SIG-M5 (cell line): Measurements from ENCODE around the gene CEP120.
"Not testable (repeated sequence)": the region's sequence is repeated elsewhere in the genome, so short reads cannot be mapped to it uniquely, and the experiment has no call there.

Experiments
- DNase-seq: peaks from one replicate; lab custom pipeline; 2025; lab: John Stamatoyannopoulos, UW

Gene CEP120

DNA sequence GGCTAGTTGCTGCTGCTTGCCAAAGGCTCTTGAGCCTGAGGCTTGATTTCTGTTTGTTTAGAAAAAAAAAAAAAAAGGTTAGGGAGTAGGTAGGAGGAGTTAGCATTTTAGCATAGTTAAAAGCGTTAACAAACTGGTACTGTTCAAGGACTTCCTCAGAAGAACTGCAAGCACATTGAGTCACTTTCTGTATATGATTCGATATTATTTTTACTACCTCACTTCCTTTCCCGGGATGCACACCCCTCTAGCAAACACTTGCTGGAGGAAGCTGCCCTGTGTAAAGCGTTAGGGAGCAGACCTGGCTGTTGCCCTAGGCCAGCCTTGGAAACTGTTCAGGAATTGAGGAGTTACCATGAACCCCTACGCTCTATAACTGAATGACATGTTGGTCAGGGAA, 15.7 kb upstream of the CEP120 start:
- DNase-seq = no peak

DNA sequence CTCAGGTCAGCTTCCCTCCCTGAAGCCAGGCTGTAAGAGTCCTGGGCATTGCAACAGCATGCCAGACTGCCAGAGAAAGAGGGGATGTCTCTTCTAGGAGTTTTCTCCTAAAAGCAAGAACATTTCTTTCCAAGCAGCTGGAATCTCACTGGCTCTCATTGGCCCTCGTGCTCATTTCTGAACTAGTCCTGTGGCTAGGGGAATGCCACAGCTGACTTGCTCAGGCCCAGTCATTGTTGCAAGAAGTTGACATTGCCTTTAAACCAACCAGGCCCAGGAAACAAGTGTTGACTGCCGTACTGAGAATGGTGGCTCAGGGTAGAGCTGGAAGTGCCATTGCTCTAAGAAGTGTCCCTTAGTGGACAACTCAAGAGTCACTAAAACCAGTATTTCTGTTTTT, 15.0 kb upstream of the CEP120 start:
- no peak for DNase-seq

DNA sequence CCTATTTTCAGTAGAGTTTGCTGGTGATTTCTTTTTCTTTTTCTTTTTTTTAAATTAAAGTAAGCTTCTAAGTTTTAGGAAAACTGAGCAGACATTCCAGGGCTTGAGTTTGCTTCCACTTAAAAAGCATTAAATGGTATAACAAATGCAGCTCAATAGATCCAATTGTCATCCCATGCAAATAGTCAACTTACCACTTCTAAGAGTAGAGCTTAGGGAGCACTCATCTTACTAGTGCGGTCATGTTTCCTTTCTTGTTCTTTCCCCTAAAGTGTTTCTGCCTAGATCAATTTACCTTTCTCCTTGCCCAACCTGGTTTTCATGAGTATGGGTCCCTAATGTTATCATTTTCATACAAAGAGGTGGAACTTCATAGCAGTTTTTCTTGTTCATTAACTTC, 13.0 kb upstream of the CEP120 start:
- no peak for DNase-seq

DNA sequence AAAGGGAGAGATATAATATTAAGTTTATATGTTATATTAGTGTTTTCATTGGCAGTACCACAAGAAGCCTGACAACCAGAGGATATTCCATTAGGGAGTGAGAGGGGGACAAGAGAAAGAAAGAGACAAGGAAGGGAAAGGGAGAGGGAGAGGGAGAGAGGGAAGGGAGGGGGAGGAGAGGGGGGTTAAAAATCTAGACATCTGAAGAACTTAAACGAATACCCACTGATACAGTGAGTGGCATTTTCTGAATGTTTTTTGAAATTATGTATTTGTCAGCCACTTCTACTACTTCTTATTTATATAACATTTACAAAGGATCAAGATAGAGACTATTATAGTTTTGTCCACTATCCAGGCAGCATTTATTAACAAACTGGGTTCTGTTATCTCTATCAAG, 11.6 kb upstream of the CEP120 start:
- no peak for DNase-seq

DNA sequence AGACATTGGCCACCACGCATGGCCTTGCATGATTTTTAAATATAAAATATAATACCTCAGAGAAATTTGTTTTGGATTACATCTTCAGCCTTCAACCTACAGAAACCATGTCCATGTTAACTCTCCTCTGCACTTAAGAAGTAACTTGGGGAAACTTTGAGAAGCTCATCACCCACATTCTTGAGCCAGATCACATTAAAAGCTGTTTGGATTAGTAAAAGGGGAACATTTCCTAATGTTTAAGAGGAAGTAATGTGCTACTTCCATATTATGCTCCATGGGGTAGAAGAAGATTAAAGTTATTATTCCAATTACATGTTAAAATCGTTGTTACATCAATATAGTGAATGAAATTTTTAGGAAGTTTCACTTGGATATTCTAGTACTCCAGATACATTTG, 10.4 kb upstream of the CEP120 start:
- no peak for DNase-seq

DNA sequence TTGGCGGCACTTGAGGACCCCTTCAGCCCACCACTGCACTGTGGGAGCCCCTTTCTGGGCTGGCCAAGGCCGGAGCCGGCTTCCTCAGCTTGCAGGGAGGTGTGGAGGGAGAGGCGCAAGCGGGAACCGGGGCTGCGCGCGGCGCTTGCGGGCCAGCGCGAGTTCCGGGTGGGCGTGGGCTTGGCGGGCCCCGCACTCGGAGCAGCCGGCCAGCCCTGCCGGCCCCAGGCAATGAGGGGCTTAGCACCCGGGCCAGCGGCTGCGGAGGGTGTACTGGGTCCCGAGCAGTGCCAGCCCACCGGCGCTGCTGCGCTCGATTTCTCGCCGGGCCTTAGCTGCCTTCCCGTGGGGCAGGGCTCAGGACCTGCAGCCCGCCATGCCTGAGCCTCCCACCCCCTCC, 7.2 kb upstream of the CEP120 start:
- not testable (repeated sequence) for DNase-seq

DNA sequence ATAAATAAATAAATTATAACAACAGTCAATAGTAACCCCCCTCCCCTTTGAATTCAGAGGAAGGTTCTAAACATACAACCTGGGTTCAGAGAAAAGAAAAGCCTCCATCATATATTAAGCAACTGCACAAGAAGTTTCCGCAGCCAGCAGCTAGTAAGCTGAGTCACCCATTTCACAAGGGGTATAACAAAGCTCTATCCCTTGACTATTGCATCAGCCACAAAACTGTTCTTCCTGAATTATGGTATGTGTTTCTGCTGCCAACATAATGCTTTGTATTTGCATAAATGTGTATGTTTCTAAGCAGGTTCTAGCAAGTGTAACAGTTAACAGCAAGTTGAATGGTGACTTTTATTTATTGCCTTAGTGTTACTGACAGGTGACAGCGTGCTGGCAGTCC, 6.8 kb upstream of the CEP120 start:
- DNase-seq = peak; percentile 94

DNA sequence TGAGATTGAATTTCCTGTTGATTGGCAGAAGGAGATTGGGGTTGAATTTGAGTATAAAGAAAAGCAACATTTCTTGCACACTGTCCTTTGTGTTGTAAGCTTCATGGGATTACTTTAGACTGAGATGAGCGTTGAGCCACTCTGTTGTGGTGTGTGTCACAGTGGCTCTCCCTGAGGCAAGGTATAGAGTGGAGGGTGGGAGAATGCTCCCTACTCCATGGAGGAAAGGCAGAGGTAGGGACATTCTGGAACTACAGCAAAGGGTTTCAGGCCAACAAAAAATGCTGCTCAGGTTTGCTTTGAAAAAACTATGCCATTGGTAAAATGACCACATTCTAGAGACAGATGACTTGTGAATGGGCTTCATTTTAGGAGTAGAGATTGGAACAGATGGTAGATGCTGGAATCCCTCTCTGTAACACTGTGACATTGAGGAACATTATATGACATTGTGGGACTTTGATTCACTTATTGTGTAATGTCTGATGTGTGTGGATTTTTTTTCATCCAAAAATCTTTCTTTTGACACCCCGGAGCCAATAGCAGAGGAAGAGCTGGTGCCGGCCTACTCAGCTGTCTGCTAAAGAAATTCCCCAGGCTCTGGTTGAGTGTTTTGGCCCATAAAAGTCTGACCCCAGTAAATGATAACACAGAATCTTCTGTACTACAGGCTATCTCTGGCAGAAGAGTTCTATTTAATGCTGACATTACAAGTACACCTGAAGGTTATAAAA, 6.2 kb upstream of the CEP120 start:
- DNase-seq = no peak

DNA sequence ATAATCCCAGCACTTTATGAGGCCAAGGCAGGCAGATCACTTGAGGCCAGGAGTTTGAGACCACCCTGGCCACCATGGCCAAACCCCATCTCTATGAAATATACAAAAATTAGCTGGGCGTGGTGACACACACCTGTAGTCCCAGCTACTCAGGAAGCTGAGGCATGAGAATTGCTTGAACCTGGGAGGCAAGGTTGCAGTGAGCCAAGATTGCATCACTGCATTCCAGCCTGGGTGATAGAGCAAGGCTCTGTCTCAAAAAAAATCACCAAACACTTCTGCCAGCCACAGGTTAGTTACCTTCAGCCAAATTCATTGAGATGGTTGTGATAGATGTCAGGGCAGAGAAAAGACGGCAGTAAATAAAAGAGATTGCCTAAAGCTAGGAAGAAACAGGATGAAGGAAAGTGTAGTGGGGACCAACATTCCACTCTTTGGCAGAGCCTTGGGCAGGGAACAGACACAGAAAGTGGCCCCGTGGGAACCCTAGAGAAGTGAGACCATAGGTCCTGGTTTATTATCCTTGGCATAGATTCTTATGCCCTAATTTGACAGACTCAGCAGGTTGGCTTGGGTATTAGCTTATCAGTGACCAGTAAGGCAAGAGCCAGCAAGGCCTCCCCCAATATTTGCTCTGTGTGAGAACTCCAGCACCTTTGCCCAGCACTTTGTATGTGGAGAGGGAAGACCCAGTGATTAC, 5.5 kb upstream of the CEP120 start:
- DNase-seq = no peak

DNA sequence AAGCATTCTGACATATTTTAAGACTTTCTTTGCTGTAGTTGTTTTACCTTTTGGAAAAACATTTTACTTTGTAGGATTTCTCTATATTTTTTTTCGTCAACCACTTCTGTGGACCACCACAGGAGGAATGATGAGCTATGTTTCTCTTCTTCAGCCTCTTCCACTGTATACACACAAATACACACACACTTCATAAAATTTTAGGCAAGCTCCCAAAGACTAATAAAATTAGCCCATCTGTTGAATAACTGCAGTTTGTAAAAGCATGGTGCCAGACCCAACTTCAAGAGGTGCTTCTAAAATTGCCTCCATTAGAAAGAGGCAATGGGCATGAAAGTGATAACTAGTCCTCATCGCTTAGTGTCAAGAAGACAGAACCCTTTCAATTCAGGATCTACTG, 4.1 kb upstream of the CEP120 start:
- DNase-seq = no peak

DNA sequence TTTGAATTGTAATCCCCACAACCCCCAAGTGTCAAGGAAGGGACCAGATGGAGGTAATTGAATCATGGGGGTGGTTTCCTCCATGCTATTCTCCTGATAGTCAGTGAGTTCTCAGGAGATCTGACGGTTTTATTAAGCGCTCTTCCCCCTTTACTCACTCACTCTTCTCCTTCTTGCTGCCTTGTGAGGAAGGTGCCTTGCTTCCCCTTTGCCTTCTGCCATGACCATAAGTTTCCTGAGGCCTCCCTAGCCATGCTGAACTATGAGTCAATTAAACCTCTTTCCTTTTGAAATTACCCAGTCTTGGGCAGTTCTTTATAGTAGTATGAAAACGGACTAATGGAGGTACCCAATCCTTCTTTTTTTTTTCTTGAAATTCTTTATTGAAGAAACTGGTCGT, 2.2 kb upstream of the CEP120 start:
- DNase-seq = no peak

DNA sequence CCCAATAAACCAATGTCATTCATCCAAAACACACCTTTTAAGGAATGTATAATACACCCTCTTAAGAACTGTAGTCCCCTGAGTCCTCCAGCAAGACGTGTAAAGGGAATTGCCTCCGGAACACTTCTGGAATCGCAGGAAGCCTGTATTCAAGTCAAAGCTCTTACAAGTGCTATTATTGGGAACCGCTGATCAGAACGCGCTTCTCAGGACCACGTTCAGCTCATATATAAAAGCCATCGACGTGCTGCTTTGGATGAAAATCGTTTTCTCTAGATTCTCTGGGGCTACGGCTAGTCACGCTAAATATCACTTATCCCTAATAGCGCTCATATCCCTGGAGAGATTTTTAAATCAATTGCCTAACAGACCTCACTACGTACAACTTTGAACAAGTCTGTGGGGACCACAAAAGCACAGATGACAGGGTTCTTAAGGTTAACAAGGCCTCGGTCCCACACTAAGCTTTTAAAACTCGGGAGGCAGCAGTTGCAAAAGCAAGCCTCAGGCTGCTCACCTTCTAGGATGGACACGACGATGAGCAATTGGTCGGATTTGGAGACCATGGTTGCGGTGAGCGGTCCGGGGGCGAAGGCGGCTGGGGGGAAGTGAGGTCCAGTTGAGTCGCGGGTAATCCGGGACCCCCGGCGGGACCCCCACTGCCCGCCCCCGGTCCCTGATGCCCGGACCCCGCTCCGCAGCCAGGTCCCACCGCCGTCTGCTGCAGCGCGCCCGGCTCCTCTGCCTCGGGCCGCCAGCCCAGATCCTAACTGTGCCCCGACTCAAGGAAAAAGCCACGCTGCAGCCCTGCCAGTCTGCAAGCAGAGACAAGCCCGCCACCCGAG, 548 bp downstream of the CEP120 start:
- no peak for DNase-seq

DNA sequence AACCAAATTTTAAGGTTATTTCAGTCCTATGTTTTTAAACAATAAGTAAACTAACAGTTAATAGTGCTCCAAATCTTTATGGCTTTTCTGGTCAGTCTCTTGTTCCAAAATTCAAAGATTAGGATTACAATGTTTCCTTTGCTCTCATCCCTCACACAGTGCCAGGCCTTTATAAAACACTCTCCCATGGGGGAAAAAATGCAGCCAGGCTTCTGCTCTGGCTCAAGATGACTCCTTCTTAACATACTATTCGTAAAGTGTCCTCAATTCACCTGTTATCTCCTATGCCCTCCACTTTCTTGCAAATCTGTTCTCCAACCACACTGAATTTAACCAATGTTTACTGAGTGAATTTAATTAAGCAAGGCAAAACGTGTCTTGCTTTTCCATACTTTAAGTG, 1.4 kb downstream of the CEP120 start:
- DNase-seq = no peak

DNA sequence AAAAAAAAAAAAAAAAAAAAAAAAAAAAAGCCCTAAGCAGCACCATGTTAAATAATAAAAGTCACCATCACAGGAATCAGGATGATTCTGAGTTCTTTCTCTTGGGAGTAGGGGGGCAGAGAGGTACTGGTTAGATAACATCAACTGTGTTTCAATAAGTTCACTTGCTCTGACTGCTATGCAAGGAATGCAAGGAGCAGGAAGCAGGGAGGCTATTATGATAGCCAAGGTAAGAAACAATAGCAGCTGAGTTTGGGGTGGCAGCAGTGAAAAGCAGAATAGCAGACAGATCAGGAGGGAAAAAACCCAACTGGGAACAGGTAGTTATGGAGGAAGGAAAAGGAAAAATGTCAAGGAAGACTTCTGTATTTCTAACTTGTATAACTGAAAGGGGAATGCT, 8.2 kb downstream of the CEP120 start:
- no peak for DNase-seq

DNA sequence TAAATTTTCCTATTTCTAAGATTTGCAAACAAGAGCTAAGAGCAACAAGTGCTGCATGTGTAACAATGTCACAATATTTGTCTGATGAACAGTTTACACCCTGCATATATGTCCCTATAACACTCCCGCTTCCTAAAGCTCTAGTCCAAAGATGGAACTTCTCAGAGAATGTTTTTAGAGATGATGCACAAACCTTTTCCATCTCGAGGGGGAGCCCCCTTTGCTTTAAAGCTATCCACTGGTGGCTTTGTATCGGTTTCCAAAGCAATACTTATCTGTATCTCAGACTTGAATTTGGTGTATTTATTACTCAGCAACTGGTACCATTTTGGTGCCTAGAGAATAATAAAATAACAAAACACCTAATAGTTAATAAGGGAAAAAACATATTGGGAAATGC, 11.0 kb downstream of the CEP120 start:
- no peak for DNase-seq

DNA sequence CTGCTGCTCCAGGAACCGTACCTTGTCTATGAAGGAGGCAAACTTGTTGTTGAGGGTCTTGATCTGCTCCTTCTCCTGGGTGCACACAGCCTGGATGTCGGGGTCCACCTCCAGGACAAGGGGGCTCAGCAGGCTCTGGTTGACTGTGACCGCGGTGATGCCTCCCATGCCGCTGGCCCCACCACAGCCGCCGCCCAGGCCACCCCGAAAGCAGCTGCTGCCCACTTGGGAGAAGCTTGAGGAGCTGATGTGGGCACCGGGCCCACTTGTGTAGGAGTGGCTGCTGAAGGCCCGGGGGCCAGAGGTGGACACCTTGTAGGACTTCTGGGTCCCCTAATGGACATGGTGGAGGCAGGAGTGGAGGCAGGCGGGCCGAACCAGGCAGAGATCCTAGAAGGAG, 21.2 kb downstream of the CEP120 start:
- DNase-seq = not testable (repeated sequence)

DNA sequence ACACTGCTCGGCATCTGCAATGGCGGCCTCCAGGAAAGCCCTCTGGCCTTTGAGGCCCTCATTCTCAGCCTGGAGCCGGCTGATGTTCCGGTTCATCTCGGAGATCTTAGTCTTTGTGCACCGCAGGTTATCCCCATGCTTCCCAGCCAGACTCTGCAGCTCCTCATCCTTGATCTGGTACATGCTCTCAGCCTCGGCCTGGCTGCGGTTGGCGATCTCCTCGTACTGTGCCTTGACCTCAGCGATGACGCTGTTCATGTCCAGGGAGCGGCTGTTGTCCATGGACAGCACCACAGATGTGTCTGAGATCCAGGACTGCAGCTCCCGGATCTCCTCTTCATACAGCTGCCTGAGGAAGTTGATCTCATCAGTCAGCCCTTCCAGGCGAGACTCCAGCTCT, 21.9 kb downstream of the CEP120 start:
- no peak for DNase-seq

DNA sequence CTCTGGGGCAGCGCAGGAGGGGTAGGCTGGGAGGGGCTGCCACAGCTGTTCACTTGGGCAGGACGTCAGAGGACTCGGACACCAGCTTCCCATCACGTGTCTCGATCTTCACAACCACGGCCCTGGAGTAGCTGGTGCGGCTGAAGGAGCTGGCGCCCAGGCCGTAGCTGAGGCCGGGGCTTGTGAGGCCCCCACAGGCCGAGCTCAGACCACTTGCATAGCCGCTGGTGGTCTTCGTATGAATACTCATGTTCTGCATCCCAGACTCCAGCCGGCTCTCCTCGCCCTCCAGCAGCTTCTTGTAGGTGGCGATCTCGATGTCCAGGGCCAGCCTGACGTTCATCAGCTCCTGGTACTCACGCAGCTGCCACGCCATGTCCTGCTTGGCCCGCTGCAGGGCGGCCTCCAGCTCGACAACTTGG, 22.3 kb downstream of the CEP120 start:
- DNase-seq = not testable (repeated sequence)

DNA sequence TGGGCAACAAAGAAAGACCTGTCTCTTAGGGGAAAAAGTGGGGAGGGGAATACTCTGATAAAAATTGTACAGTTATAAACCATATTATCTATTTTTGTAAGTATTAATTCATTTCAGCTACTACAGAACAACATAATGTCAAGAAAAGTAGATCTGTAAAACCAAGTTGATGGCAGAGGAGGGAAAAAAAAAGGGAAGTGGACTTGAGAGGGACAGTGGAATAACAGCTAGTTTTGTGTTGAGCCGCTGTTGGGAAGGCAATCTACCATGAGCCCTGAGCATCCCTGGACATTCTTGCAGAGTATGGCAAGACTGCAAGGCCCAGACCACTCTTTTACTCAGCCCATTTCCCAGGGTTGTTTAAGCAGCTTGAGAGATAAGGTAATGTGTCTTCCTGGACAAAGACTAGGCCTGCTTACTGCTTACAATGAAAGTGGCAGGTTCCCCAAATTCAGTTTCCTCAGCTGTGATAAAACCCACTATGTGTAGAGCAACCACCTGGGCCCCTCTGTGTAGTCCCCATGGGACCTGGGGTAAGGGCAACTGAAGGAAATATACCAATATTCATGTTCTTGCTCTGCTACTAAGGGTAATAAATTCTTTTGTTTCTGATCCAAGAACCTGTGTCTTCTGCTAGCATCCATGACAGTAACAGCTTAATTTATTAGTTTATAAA, 25.0 kb downstream of the CEP120 start:
- no peak for DNase-seq

DNA sequence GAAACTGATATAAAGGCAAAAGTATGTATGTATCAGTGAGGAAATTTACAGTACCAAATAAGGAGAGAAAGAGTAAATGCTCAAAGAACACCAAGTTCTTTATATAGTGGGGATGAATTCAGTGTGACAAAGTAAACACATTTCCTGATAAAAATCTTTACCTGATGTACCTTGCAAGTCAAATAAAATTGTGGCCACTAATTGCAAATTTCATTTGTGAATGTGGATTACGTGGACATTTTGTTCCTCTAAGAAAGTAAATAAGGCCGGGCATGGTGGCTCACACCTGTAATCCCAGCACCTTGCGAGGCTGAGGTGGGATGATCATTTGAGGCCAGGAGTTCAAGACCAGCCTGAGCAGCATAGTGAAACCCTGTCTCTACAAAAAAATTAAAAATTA, 25.7 kb downstream of the CEP120 start:
- DNase-seq = no peak

DNA sequence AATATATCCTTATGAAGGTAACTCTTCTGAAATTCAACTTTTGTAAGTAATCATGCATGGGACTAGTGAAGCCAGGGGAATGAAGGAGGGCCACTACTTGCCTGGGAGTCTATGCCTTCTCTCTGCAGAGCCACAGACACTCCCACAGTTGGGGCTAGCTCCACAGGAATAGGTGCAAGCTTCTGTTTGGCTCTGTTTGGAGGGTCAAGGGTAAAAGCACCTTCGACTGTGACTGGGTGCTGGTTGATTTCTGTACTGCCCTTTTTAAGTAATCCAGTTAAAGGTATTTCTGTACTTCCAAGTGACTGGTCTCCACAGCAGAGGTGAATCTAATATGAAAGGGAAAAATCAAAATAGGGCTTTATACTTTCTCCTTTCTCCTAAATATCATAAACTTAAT, 32.2 kb downstream of the CEP120 start:
- DNase-seq = no peak

DNA sequence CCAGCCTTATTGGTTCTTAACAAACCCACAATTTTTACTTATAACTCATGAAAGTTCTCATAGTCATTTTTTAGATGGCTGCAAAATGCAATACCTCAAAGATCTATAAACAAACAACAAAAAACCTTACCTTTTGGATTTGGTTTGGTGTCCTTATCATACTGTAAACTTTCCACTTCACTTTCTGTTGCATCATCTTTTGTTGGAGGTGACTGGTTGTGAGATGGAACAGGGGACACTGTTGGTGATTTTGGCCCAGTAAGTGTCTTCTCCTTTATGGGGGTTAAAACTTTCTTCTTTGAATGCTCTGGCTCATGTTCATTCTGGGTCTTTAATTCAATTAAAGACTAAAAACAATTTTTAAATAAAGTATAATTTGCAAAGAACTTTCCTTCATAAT, 33.4 kb downstream of the CEP120 start:
- DNase-seq = no peak
